ENCODE data around the gene TMED1.
"Not testable (repeated sequence)": the region's sequence is repeated elsewhere in the genome, so short reads cannot be mapped to it uniquely, and the experiment has no call there.

Gene TMED1

GRCh38 chr19:10835754-10836478, at the start of gene TMED1:
Gene TMED1, minus strand, starts transcription at chr19:10836212. Its CDS starts 21 bp downstream, at chr19:10836191.
- peak; percentile 100 for DNase-seq

DNA sequence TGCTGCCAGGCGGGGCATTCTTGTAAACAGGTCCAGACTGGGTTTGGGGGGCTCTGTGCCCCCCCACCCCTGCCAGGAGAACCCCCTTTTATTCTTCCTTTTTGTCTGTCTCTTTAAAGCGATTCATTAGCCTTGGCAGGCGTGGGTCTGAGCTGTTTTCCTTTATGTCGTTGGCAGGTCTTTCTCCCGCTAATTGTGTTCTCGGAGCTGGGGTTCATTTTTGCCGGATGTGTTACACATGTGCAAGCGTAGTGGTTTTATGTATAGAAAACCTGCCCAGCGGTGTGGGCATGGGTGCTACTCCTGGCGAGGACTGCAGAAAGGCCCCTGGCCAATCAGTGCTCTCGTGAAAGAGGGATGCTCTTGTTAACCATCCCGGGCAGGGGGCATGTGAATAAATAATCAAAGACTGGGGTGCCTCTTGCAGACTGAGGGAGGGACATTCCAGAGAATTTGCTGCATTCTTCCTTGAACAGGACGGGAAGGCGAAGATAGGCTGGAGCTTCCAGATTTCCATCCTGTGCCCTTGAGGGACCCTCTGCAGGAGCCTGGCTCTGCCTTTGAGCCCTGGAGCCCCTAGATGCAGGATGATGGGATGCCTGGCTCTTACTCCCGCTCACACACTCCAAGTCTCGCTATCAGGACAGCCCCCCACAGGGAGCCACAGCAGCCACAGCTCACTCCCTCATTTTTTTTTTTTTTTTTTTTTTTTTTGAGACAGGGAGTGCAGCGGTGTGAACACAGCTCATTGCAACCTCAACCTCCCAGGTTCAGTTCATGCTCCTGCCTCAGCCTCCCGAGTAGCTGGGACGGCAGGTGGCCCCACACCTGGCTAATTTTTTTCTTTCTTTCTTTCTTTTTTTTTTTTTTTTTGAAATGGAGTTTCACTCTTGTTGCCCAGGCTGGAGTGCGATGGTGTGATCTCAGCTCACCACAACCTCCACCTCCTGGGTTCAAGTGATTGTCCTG, 49.5 kb upstream of the TMED1 start:
- DNase-seq: no peak

DNA sequence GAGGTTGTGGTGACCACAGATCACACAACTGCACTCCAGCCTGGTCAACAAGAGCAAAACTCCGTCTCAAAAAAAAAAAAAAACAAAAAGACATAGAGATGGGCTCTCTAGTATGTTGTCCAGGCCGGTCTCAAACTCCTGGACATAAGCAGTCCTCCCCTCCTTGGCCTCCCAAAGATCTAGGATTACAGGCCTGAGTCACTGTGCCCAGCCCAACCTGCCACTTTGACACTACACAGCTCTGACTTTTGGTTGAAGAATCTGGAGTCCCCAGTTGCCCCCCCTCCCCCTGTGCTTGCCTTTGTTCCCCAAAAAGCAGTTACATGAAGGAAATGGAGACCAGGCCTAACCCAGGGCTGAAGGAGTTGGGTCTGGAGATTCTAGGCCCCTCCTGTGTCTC, 48.3 kb upstream of the TMED1 start:
- DNase-seq: no peak

DNA sequence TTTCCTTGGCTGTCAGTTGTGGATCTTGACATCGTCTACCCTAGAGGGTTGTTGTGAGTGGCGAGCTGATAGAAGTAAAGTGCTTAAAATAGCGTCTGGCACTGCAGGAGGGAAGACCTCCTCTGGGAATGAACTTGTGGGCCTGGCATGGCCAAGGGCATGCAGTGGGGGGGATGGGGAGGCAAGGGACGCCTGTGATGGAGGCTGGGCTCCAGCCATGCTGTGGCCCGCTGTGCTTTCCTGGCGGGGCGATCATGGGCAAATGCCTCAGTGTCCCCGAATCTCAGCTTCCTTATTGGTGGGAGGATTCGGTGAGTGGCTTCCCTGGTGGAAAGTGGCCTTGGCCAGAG, 46.1 kb upstream of the TMED1 start:
- no peak for DNase-seq

- DNase-seq: no peak
These were observed 45.5 kb upstream of the TMED1 start for GRCh38 chr19:10881403-10882107.

GRCh38 chr19:10878253-10878652, 42.2 kb upstream of the TMED1 start:
- DNase-seq: no peak

GRCh38 chr19:10877608-10878007, 41.6 kb upstream of the TMED1 start:
- DNase-seq: not testable (repeated sequence)

- no peak for DNase-seq
These were observed 40.6 kb upstream of the TMED1 start for GRCh38 chr19:10876459-10877240.

- DNase-seq: no peak
These were observed 38.0 kb upstream of the TMED1 start for GRCh38 chr19:10874024-10874423.

GRCh38 chr19:10872546-10873107, 36.6 kb upstream of the TMED1 start:
- DNase-seq: no peak

- DNase-seq: peak; percentile 24
These were observed 35.9 kb upstream of the TMED1 start for GRCh38 chr19:10871711-10872545.

DNA sequence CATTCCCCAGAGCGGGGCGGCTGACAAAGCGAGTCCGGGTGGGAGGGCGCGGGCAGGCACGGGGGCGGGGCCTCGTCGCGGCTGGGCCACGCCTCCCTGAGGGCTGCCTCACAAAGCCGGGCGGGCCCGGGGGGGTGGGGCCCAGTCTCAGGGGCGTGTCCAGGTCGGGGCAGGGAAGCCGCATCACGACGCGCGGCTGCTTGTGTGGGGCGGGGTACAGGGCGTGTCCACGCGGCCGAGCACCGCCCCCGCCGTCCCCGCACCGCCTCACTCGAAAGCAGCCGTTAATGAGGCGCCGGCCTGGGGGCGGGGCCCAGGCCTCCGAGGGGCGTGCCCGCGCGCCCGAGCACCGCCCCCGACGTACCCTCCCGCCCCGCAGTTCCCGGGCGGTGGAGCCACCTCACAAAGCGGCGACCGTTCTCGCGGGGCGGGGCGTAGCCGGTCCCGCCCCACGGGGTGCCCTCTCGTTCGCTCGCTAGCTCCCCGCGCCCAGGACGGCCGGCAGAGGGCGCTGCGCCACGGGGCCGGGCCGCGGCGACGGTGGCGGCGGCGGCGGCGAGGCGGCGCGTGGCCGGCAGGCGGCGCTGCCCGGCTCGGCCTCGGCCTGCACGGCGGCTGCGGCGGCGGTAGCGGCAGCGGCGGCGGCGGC, 35.1 kb upstream of the TMED1 start, which contains the start of gene CARM1:
CARM1 (plus strand) TSS at position 599 of the 649 bp plus-strand sequence. CDS start 150 bp downstream, outside the sequence.
- peak; percentile 100 for DNase-seq

DNA sequence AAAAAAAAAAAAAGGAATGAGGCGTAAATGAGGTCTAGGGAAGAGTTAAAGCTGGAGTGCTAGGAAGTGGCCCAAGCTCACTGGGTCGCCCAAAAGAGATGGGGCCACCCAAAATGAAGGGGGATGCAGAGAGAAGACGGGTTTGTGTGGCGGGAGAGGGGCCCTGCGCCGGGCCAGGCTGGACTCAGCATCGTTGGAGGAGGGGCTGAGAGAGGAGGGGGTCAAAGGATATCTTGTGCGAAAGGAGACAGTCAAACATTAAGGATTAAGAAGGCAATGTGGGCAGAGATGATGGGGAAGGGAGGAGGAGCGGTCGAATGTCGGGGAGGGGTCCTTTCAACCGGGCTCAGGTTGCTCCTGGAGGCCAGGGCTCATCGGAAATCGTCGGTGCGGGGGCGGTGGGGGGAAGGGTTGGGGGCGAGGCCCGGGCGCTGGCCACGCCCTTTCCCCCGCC, 34.5 kb upstream of the TMED1 start:
- no peak for DNase-seq

DNA sequence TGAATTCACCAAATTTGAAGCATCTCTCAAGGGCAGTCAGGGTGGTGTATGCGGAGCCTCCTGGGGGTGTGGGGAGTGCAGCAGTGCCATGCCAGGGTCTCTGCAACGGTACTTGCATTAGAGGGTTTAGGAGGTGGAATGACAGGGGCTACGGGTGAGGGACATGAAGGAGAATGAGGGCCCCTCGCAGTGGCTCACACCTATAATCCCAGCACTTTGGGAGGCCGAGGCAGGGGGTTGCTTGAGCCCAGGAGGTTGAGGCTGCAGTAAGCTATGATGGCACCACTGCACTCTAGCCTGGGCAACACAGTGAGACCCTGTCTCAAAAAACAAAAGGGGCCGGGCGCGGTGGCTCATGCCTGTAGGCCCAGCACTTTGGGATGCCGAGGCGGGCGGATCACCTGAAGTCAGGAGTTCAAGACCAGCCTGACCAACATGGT, 33.9 kb upstream of the TMED1 start:
- DNase-seq: not testable (repeated sequence)

- DNase-seq: no peak
These were observed 33.0 kb upstream of the TMED1 start for GRCh38 chr19:10868872-10869547.

DNA sequence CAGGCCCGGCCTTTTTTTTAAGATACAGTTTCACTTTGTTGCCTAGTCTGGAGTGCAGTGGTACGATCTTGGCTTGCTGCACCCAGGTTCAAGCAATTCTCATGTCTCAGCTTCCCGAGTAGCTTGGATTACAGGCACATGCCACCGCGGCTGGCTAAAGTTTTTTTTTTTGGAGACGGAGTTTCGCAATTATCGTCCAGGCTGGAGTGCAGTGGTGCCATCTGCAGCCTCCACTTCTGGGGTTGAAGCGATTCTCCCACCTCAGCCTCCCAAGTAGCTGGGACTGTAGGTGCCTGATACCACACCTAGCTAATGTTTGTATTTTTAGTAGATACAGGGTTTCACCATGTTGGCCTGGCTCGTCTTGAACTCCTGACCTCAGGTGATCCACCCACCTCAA, 30.5 kb upstream of the TMED1 start:
- no peak for DNase-seq

DNA sequence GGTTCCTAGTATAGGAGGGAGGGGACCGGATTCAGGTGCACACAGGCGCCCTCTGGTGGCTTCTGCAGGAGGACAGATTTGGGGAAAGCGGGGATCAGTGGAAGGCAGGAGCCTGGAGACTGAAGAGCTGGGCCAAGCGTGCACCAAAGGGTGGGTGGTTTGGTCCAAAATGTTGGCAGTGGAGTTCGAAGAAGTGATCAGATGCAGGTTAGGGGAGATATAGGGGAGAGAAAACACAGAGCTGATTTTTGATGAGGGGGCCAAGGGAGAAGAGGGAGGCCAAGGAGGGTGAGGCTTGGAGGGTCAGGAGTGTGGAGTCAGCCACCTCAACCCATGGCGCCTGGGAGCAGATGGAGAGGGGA, 28.5 kb upstream of the TMED1 start:
- peak; percentile 70 for DNase-seq

GRCh38 chr19:10863107-10863717, 27.2 kb upstream of the TMED1 start:
- DNase-seq: no peak

GRCh38 chr19:10862561-10863106, 26.6 kb upstream of the TMED1 start:
- DNase-seq: no peak

Data from NCI-H1105 (cell line).